GM19099 (cell line): ENCODE results near the gene COPZ1.

Source experiments
- POLR2A ChIP-seq: IDR thresholded peaks from 3 replicates; pipeline ENCODE4 v1.6.1; 2011; ENCODE audit warnings: low read depth; ENCODE audit not compliant: insufficient read length; ENCODE audit errors: extremely low read depth

COPZ1 gene

GRCh38 chr12:54324617-54325441 lies at the start of gene COPZ1:
Gene COPZ1, plus strand, starts transcription at chr12:54325131. Its CDS starts 33 bp downstream, at chr12:54325164.
- peak; percentile 82 for TF ChIP-seq POLR2A

- no peak for TF ChIP-seq POLR2A
Measured at GRCh38 chr12:54276368-54276767, 48.6 kb upstream of the COPZ1 start.

- TF ChIP-seq POLR2A, result no peak
Measured at GRCh38 chr12:54277823-54278276, 47.1 kb upstream of the COPZ1 start.

GRCh38 chr12:54279227-54279631 lies 45.7 kb upstream of the COPZ1 start:
- no peak for TF ChIP-seq POLR2A

- TF ChIP-seq POLR2A, result peak; percentile 79
Measured at GRCh38 chr12:54279632-54280467, 45.1 kb upstream of the COPZ1 start, which contains the start of gene CBX5. Gene CBX5, minus strand, starts transcription at chr12:54280122. Its CDS starts 22,472 bp downstream, at chr12:54257650.

GRCh38 chr12:54280468-54281260 lies 44.3 kb upstream of the COPZ1 start, which contains the start of gene HNRNPA1:
Gene HNRNPA1, plus strand, starts transcription at chr12:54280726. Its CDS starts 82 bp downstream, at chr12:54280808.
- peak; percentile 99 for TF ChIP-seq POLR2A

GRCh38 chr12:54282949-54283593 lies 41.9 kb upstream of the COPZ1 start:
- TF ChIP-seq POLR2A, result no peak

GRCh38 chr12:54285150-54286041 lies 39.5 kb upstream of the COPZ1 start:
- no peak for TF ChIP-seq POLR2A

- peak; percentile 60 for TF ChIP-seq POLR2A
Measured at GRCh38 chr12:54286042-54287030, 38.6 kb upstream of the COPZ1 start.

GRCh38 chr12:54287261-54288157 lies 37.4 kb upstream of the COPZ1 start:
- peak; percentile 58 for TF ChIP-seq POLR2A
